Tibial nerve (tissue), 3 donors: Measurements from ENCODE around the gene SDR42E2.

Experiments used
- POLR2A ChIP-seq, 2 donors: fragments of 450-650 bp; IDR thresholded peaks; one replicate each; pipeline ENCODE4 v1.6.1; 2017; ENCODE audit warnings: antibody characterized with exemption in 2 of 2, mild to moderate bottlenecking in 2 of 2, moderate library complexity in 2 of 2
- TF ChIP-seq, protein P1 (sequence below), 5 experiments: fragments of 200-600 bp in 3 of 5; fragments of 450-650 bp in 2 of 5; sonication (generic) in 3 of 5; IDR thresholded peaks; one replicate each; pipeline ENCODE4 v1.5.1; 2016 to 2019; ENCODE audit warnings: antibody characterized with exemption in 5 of 5, mild to moderate bottlenecking in 3 of 5, moderate library complexity in 2 of 5

DNA sequence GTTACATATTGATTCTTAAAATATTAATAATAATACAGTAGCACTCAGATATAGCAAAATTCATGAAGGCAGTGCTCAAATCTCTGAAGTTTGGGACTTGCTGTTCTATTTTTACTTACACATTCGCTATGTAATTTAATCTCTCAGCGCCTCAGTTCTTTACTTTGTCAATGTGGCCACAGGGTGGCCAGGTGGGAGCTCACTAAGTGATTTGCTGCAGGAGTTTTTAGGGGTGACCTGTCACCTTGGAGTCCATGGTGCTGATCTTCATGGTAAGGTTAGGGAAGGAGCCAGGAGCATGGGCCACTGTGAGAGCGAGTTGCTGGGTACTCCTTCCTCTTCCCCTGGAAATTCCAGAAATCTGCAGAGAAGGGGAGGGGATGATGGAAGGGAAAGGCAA, 41.9 kb upstream of the SDR42E2 start:
- TF ChIP-seq, protein P1, sequence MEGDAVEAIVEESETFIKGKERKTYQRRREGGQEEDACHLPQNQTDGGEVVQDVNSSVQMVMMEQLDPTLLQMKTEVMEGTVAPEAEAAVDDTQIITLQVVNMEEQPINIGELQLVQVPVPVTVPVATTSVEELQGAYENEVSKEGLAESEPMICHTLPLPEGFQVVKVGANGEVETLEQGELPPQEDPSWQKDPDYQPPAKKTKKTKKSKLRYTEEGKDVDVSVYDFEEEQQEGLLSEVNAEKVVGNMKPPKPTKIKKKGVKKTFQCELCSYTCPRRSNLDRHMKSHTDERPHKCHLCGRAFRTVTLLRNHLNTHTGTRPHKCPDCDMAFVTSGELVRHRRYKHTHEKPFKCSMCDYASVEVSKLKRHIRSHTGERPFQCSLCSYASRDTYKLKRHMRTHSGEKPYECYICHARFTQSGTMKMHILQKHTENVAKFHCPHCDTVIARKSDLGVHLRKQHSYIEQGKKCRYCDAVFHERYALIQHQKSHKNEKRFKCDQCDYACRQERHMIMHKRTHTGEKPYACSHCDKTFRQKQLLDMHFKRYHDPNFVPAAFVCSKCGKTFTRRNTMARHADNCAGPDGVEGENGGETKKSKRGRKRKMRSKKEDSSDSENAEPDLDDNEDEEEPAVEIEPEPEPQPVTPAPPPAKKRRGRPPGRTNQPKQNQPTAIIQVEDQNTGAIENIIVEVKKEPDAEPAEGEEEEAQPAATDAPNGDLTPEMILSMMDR (IDR thresholded peaks at IDR 0.05): no peak
- TF ChIP-seq POLR2A (IDR thresholded peaks at IDR 0.05): no peak
